ENCODE measurements around the gene CCNT1.

GRCh38 chr12:48659863-48660262 lies 56.6 kb downstream of the CCNT1 start:
- TF ChIP-seq CTCF (IDR thresholded peaks at IDR 0.05; ENCODE audit: low read length) (no peak), EZH2 (IDR thresholded peaks at IDR 0.05; ENCODE audit: borderline replicate concordance, low read length) (no peak)

All from OCI-LY1 (cell line).